Mesenchymal stem cell (in vitro differentiated cells and primary cell): ENCODE data around the gene ENOSF1.

Source experiments
- DNase-seq: peaks from one replicate; pipeline ENCODE4 v3.0.0-alpha.2; 2013
- H2AFZ ChIP-seq: one replicate; pipeline ENCODE4 v1.6.1; 2013; ENCODE audit warnings: low read depth, mild to moderate bottlenecking, control low read depth, inconsistent platforms, low read length, moderate library complexity
- H2AK5ac ChIP-seq: 2 replicates; pipeline ENCODE4 v1.6.1; 2013; ENCODE audit warnings: low read length, moderate library complexity, mild to moderate bottlenecking, inconsistent platforms; ENCODE audit not compliant: severe bottlenecking
- H2BK120ac ChIP-seq: one replicate; pipeline ENCODE4 v1.6.1; 2013; ENCODE audit warnings: low read depth, mild to moderate bottlenecking, inconsistent platforms, low read length, moderate library complexity
- H2BK12ac ChIP-seq, 2 experiments: one replicate each; pipeline ENCODE4 v1.6.1; 2013; ENCODE audit warnings: inconsistent platforms in 2 of 2, low read length in 2 of 2, mild to moderate bottlenecking in 2 of 2, moderate library complexity in 2 of 2, control low read depth in 1 of 2
- H2BK15ac ChIP-seq: one replicate; pipeline ENCODE4 v1.6.1; 2013; ENCODE audit warnings: mild to moderate bottlenecking, low read depth, inconsistent platforms; ENCODE audit not compliant: poor library complexity, severe bottlenecking
- H2BK5ac ChIP-seq: 2 replicates; pipeline ENCODE4 v1.6.1; 2013; ENCODE audit warnings: low read depth, mild to moderate bottlenecking, low read length, control low read depth, inconsistent platforms; ENCODE audit not compliant: poor library complexity, severe bottlenecking
- H3K14ac ChIP-seq, 2 experiments: one replicate each; pipeline ENCODE4 v1.6.1; 2013; ENCODE audit warnings: inconsistent platforms in 2 of 2, low read length in 2 of 2, control low read depth in 1 of 2, mild to moderate bottlenecking in 1 of 2, moderate library complexity in 1 of 2
- H3K18ac ChIP-seq, 2 experiments: one replicate each; pipeline ENCODE4 v1.6.1; 2013; ENCODE audit warnings: inconsistent platforms in 2 of 2, low read length in 2 of 2, control low read depth in 1 of 2, low read depth in 1 of 2, mild to moderate bottlenecking in 1 of 2
- H3K23ac ChIP-seq, 2 experiments: one replicate each; pipeline ENCODE4 v1.6.1; 2013; ENCODE audit warnings: inconsistent platforms in 2 of 2, low read length in 2 of 2, mild to moderate bottlenecking in 2 of 2, moderate library complexity in 2 of 2, control low read depth in 1 of 2
- H3K27ac ChIP-seq: 2 replicates; pipeline ENCODE4 v1.5.1; 2013; ENCODE audit warnings: mild to moderate bottlenecking, moderate library complexity, low read length, control low read depth, inconsistent platforms; ENCODE audit not compliant: poor library complexity, severe bottlenecking
- H3K27me3 ChIP-seq, 2 experiments: 2 replicates each; pipeline versions ENCODE4 v1.6.1 to v1.7.0; 2013; ENCODE audit warnings: low read length in 2 of 2, mild to moderate bottlenecking in 2 of 2, moderate library complexity in 2 of 2, control low read depth in 1 of 2, inconsistent platforms in 1 of 2; ENCODE audit not compliant: control insufficient read depth in 1 of 2, insufficient read depth in 1 of 2
- H3K36me3 ChIP-seq, 2 experiments: 2 replicates each; pipeline versions ENCODE4 v1.6.1 to v1.7.0; 2013; ENCODE audit warnings: low read length in 2 of 2, control low read depth in 1 of 2, inconsistent platforms in 1 of 2, low read depth in 1 of 2, mild to moderate bottlenecking in 1 of 2; ENCODE audit not compliant: insufficient read depth in 2 of 2, control insufficient read depth in 1 of 2
- H3K4ac ChIP-seq, 2 experiments: one replicate each; pipeline ENCODE4 v1.6.1; 2013; ENCODE audit warnings: inconsistent platforms in 2 of 2, low read length in 2 of 2, mild to moderate bottlenecking in 2 of 2, moderate library complexity in 2 of 2, control low read depth in 1 of 2, low read depth in 1 of 2
- H3K4me1 ChIP-seq: 2 replicates; pipeline ENCODE4 v1.6.1; 2013; ENCODE audit warnings: low read depth, low read length, control low read depth; ENCODE audit not compliant: control insufficient read depth, insufficient read depth
- H3K4me2 ChIP-seq: 2 replicates; pipeline ENCODE4 v1.6.1; 2013; ENCODE audit warnings: low read length, mild to moderate bottlenecking, inconsistent platforms; ENCODE audit not compliant: poor library complexity, severe bottlenecking
- H3K4me3 ChIP-seq, 2 experiments: 2 replicates each; pipeline versions ENCODE4 v1.5.1 to v1.7.0; 2013; ENCODE audit warnings: low read length in 2 of 2, mild to moderate bottlenecking in 2 of 2, control low read depth in 1 of 2, low read depth in 1 of 2; ENCODE audit not compliant: insufficient read depth in 1 of 2
- H3K79me1 ChIP-seq: replicated peaks from 2 replicates; pipeline ENCODE4 v1.6.1; 2013; ENCODE audit warnings: mild to moderate bottlenecking, control low read depth, low read length, inconsistent platforms; ENCODE audit not compliant: poor library complexity, severe bottlenecking
- H3K9ac ChIP-seq: 2 replicates; pipeline ENCODE4 v1.7.0; 2013; ENCODE audit warnings: mild to moderate bottlenecking, low read length, moderate library complexity
- H3K9me3 ChIP-seq: 2 replicates; pipeline ENCODE4 v1.7.0; 2013; ENCODE audit warnings: mild to moderate bottlenecking, low read length; ENCODE audit not compliant: control insufficient read depth
- H4K8ac ChIP-seq: one replicate; pipeline ENCODE4 v1.6.1; 2013; ENCODE audit warnings: inconsistent platforms, mild to moderate bottlenecking, low read length, moderate library complexity
- H4K91ac ChIP-seq: one replicate; pipeline ENCODE4 v1.6.1; 2013; ENCODE audit warnings: mild to moderate bottlenecking, low read length, inconsistent platforms
- WGBS: methylation state at CpG from one replicate; pipeline ENCODE4 v1.1.7; 2013; ENCODE audit warnings: mixed read lengths; 5-methylcytosine and 5-hydroxymethylcytosine counted together

ENOSF1 gene

GRCh38 chr18:708096-708495 lies 4.3 kb downstream of the ENOSF1 start:
- Histone ChIP-seq H3K79me1 (peaks cover 20% of the 10 kb centered on the region), H2BK120ac (no peak overlapping the region), H3K4ac (no peak overlapping the region), H3K9ac (no peak overlapping the region), H3K14ac (no peak overlapping the region), H2BK12ac (no peak overlapping the region), H3K4me2 (no peak overlapping the region), H3K27ac (no peak overlapping the region), H2AK5ac (no peak overlapping the region), H4K8ac (no peak overlapping the region), H3K23ac (no peak overlapping the region), H3K4me3 (no peak overlapping the region), H2BK5ac (no peak overlapping the region), H2BK15ac (no peak overlapping the region), H3K27me3 (no peaks in the 10 kb centered on the region), H3K4me1 (peaks cover 9% of the 10 kb centered on the region), H3K36me3 (peaks cover 11 to 30% of the 10 kb centered on the region in 2 experiments), H2AFZ (no peak overlapping the region), H3K9me3 (no peaks in the 10 kb centered on the region), H4K91ac (no peak overlapping the region), H3K18ac (no peak overlapping the region)
- no peak for DNase-seq
- 97% methylated on average over 8 of the region's 10 CpGs for WGBS

GRCh38 chr18:706405-706804 lies 6.0 kb downstream of the ENOSF1 start:
- Histone ChIP-seq H3K23ac (no peak overlapping the region), H3K18ac (no peak overlapping the region), H4K8ac (no peak overlapping the region), H2AK5ac (peak overlapping the region; percentile 1), H3K4me2 (no peak overlapping the region), H2BK15ac (no peak overlapping the region), H3K4ac (no peak overlapping the region), H3K36me3 (peaks cover 11 to 30% of the 10 kb centered on the region in 2 experiments), H2BK120ac (no peak overlapping the region), H3K27me3 (no peaks in the 10 kb centered on the region), H4K91ac (no peak overlapping the region), H3K9me3 (no peaks in the 10 kb centered on the region), H3K4me1 (peaks cover 14% of the 10 kb centered on the region), H3K14ac (no peak overlapping the region), H2BK12ac (no peak overlapping the region), H3K9ac (no peak overlapping the region), H2BK5ac (no peak overlapping the region), H3K27ac (no peak overlapping the region), H2AFZ (no peak overlapping the region), H3K79me1 (peaks cover 16% of the 10 kb centered on the region), H3K4me3 (no peak overlapping the region)
- DNase-seq, result no peak
- WGBS, result 94% methylated on average over 7 of the region's 8 CpGs

DNA sequence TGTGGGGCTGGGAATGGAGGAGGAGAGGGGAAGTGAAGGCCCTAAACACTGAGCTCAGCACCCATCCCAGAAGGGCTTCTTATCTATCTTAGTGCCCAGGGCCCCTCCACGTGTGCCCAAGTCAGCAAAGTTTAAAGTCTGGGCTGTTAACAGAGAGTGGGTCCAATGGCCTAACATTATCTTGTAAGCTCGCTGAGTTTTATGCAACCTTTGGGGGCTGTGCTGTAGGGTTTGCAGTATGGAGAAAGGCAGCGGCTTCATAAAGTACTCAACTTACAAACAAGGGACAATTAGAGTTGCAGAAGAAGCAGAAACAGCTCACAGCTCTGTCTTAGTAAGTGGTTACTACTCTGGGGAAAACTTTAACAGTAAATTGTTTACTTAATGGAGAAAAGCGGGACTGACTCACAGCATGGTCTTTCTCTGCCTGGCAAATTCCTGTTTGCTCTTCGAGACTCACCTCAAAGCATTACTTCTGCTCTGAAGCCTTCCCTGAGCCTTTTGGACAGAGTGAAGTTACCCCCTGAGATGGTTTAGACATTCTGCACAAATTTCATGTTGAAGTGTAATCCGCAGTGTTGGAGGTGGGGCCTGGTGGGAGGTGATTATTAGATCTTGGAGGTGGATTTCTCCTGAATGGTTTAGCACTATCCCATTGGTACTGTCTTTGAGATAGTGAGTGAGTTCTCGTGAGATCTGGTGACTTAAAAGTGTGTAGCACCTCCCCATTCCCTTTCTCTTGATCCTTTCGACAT lies 9.0 kb downstream of the ENOSF1 start:
- Histone ChIP-seq H2BK5ac (peak overlapping the region; percentile 96), H2BK15ac (peak overlapping the region; percentile 1), H3K4me3 (peak overlapping the region in 1 of 2 experiments; percentile 51), H3K14ac (no peak overlapping the region), H3K18ac (peak overlapping the region in 1 of 2 experiments; percentile 89), H3K9me3 (no peaks in the 10 kb centered on the region), H3K4me1 (peaks cover 18% of the 10 kb centered on the region), H4K91ac (no peak overlapping the region), H3K27ac (peak overlapping the region; percentile 98), H3K23ac (peak overlapping the region in 1 of 2 experiments; percentile 50), H2AFZ (no peak overlapping the region), H3K27me3 (no peaks in the 10 kb centered on the region), H3K4ac (peak overlapping the region; percentile 40 to 69), H2AK5ac (peak overlapping the region; percentile 57), H3K9ac (peak overlapping the region; percentile 82), H3K79me1 (peaks cover 12% of the 10 kb centered on the region), H2BK120ac (no peak overlapping the region), H3K36me3 (peaks cover 12 to 31% of the 10 kb centered on the region in 2 experiments), H2BK12ac (peak overlapping the region; percentile 44 to 75), H3K4me2 (peak overlapping the region; percentile 62), H4K8ac (peak overlapping the region; percentile 12)
- DNase-seq, result peak; percentile 95
- WGBS, result 6% methylated on average over 8 of the region's 8 CpGs

GRCh38 chr18:697800-698199 lies 14.6 kb downstream of the ENOSF1 start:
- over 99% methylated on average over 9 of the region's 10 CpGs for WGBS
- Histone ChIP-seq H3K23ac (no peak overlapping the region), H3K27me3 (no peaks in the 10 kb centered on the region)

More at GRCh38 chr18:697800-698199, 14.6 kb downstream of the ENOSF1 start:
- no peak overlapping the region for H2BK12ac ChIP-seq
- H3K9ac ChIP-seq, result no peak overlapping the region
- H3K4ac ChIP-seq, result no peak overlapping the region
- H2BK15ac ChIP-seq, result no peak overlapping the region
- no peak overlapping the region for H4K8ac ChIP-seq
- no peak overlapping the region for H2AK5ac ChIP-seq
- H2BK5ac ChIP-seq, result no peak overlapping the region
- peaks cover 24% of the 10 kb centered on the region for H3K4me1 ChIP-seq
- H2BK120ac ChIP-seq, result no peak overlapping the region
- H4K91ac ChIP-seq, result no peak overlapping the region
- no peak overlapping the region for H3K14ac ChIP-seq
- H3K4me3 ChIP-seq, result no peak overlapping the region
- no peak overlapping the region for H2AFZ ChIP-seq
- H3K79me1 ChIP-seq, result peaks cover 20% of the 10 kb centered on the region
- H3K4me2 ChIP-seq, result no peak overlapping the region
- no peak overlapping the region for H3K18ac ChIP-seq
- H3K27ac ChIP-seq, result no peak overlapping the region
- DNase-seq, result no peak
- H3K36me3 ChIP-seq, result peaks cover 15 to 49% of the 10 kb centered on the region in 2 experiments
- no peaks in the 10 kb centered on the region for H3K9me3 ChIP-seq
